HG03565 (cell line): ENCODE results near the gene SMYD1.
"Not testable (repeated sequence)": the region's sequence is repeated elsewhere in the genome, so short reads cannot be mapped to it uniquely, and the experiment has no call there.

Source experiments
- ATAC-seq: cut with Tn5 transposase; IDR thresholded peaks from one replicate; pipeline ENCODE4 v1.9.1; 2021; ENCODE audit warnings: mild to moderate bottlenecking, moderate library complexity; ENCODE audit not compliant: unreplicated experiment

The SMYD1 gene

GRCh38 chr2:88067598-88067997 is at the start of gene SMYD1:
TSS of gene SMYD1 (plus strand) at chr2:88067825. CDS start at chr2:88067865, 40 bp downstream.
- ATAC-seq: no peak

DNA sequence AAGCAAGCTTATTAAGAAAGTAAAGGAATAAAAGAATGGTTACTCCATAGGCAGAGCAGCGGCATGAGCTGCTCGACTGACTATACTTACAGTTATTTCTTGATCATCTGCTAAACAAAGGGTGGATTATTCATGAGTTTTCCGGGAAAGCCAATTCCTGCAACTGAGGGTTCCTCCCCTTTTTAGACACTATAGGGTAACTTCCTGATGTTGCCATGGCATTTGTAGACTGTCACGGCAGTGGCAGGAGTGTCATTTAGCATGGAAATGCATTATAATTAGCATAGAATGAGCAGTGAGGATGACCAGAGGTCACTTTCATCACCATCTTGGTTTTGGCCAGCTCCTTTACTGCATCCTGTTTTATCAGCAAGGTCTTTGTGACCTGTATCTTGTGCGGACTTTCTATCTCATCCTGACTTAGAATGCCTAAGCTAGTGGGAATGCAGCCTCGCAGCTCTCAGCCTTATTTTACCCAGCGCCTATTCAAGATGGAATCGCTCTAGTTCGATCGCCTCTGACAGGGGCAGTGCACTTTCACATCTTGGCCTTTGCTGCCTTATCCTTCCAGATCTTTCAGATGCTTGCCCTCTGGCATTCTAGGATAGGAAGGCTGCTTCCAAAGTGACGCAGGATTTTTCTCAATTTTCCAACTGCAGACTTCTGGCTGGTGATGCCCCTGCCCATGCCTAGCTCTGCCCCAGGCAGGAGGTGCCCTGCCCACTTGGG is 49.4 kb upstream of the SMYD1 start:
- ATAC-seq: not testable (repeated sequence)

GRCh38 chr2:88018909-88019308 is 48.7 kb upstream of the SMYD1 start:
- no peak for ATAC-seq

GRCh38 chr2:88019985-88020384 is 47.6 kb upstream of the SMYD1 start:
- ATAC-seq: no peak

DNA sequence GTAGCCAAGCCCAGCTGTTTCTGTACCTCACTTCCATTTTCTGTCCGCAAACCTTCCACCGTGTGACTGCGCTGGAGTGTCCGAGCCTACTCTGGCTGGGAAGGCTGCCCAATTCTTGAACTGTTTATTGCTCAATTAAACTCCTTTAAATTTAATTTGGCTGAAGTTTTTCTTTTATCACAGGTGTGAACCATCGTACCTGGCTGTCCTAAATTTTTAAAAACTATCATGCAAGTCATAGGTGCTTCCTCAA is 45.0 kb upstream of the SMYD1 start:
- ATAC-seq: no peak

DNA sequence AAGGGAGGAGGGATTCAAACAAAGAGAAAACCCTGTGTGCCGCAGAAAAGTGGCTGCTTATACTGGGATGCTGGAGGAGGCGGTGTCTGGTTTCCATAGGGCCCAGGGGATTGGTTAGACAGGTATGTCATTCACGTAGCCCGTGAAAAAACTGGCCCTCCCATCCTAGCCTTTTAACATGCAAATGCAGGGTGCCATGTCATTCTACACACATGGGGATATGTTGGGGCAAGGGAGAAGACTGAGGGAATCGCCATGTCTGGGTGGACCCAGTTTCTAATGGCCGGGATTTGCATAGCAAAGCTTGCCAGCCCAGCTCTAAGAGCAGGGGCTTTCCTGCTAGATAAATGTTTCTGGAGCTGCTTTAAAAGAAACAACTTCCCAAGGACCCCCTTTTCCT is 43.1 kb upstream of the SMYD1 start:
- no peak for ATAC-seq

DNA sequence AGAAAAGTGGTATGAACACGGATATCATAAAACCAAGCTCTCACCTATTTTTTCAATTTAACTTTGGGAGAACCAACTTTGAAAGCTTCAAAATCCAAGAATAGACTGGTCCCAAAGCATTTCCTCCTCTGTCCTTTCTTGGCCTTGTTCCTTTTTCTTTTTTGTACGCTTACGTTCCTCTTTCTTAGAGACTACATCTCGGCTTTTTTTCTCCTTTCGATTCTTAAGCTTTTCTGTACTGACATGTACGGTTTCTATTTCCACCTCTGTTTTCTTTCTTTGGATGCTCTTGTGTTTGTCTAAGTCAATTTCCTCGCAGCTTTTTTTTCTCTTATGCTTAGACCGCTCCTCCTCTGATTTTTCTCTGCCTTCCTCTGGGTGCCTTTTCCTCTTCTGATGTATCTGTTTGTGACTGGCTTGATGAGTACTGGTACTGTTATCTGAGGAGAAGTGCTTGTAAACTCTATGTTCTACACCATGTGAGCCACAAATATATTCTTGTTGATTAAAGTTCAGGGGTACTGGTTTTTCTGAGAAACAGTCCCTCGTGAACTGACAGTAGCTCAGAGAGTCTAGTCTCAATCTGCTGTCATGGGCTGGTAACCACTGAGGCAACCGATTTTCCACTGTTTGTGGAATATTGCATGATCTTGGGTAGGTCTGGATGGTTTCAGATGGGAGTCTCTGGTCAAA is 39.8 kb upstream of the SMYD1 start:
- ATAC-seq: no peak

DNA sequence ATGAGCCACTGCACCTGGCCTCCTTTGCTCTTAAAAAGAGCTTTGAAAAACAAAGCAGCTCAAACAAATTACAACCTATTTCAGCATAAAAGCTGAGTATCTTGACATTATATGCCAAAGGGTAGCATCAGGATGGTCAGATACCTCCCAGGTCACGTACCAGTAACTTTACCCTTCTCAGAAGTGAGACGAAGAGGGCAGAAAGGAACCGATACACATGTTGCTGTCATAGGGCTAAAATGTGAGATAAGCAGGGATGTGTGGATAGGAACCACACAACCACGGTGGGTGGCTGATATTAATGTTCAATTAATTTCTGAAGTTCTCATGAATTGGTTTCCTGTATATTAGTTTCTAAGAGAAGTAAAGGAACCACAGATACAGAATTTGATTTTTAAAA is 38.7 kb upstream of the SMYD1 start:
- no peak for ATAC-seq

GRCh38 chr2:88032070-88032702 is 35.4 kb upstream of the SMYD1 start:
- ATAC-seq: no peak

GRCh38 chr2:88036182-88036581 is 31.4 kb upstream of the SMYD1 start:
- ATAC-seq: no peak

- ATAC-seq: no peak
Observed at GRCh38 chr2:88036606-88037005, 31.0 kb upstream of the SMYD1 start.

GRCh38 chr2:88038263-88039105 is 29.1 kb upstream of the SMYD1 start:
- ATAC-seq: no peak

- no peak for ATAC-seq
Observed at GRCh38 chr2:88042476-88042875, 25.1 kb upstream of the SMYD1 start.

GRCh38 chr2:88045561-88045960 is 22.1 kb upstream of the SMYD1 start:
- not testable (repeated sequence) for ATAC-seq

DNA sequence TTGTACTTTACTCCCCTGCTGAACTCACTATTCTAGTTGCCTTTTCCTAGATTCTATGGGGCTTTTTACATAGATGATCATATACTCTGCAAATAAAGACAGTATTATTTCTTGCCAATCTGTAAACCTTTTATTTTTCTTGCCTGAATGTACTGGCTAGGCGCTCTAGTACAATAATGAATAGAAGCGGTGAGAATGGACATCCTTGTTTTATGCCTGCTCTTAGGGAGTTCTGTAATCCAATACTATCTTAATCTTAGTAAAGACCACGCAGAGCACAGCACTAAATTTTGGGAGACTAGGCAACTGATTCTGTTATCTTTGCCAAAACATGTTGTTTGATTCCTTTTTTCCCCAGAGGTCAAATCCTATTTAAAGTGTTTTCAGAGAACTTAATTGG is 19.1 kb upstream of the SMYD1 start:
- ATAC-seq: no peak

GRCh38 chr2:88049622-88050021 is 18.0 kb upstream of the SMYD1 start:
- ATAC-seq: no peak

- no peak for ATAC-seq
Observed at GRCh38 chr2:88051792-88052191, 15.8 kb upstream of the SMYD1 start.

GRCh38 chr2:88053296-88053695 is 14.3 kb upstream of the SMYD1 start:
- ATAC-seq: no peak

GRCh38 chr2:88053934-88054781 is 13.5 kb upstream of the SMYD1 start:
- ATAC-seq: no peak

- no peak for ATAC-seq
Observed at GRCh38 chr2:88054782-88055370, 12.7 kb upstream of the SMYD1 start.
